Non-pigmented ciliary epithelial cell (primary cell): ENCODE results near the gene NUMBL.

Experiments used
- DNase-seq: peaks from one replicate; pipeline ENCODE4 v3.0.0-alpha.2; 2010; ENCODE audit warnings: low read depth

NUMBL gene

GRCh38 chr19:40716031-40716481 lies 25.6 kb upstream of the NUMBL start:
- DNase-seq = peak; percentile 79

- DNase-seq = peak; percentile 58
Measured at GRCh38 chr19:40714441-40715299, 24.2 kb upstream of the NUMBL start.

- DNase-seq = no peak
Measured at GRCh38 chr19:40713939-40714338, 23.5 kb upstream of the NUMBL start.

- DNase-seq = no peak
Measured at GRCh38 chr19:40709817-40710216, 19.4 kb upstream of the NUMBL start.

GRCh38 chr19:40707615-40708014 lies 17.2 kb upstream of the NUMBL start:
- DNase-seq = no peak

GRCh38 chr19:40705950-40706619 lies 15.6 kb upstream of the NUMBL start:
- no peak for DNase-seq

- DNase-seq = no peak
Measured at GRCh38 chr19:40705362-40705651, 14.9 kb upstream of the NUMBL start.

- no peak for DNase-seq
Measured at GRCh38 chr19:40704491-40705361, 14.3 kb upstream of the NUMBL start.

- no peak for DNase-seq
Measured at GRCh38 chr19:40703029-40703755, 12.7 kb upstream of the NUMBL start.

GRCh38 chr19:40702337-40703012 lies 12.0 kb upstream of the NUMBL start:
- no peak for DNase-seq

- no peak for DNase-seq
Measured at GRCh38 chr19:40701758-40702157, 11.3 kb upstream of the NUMBL start.

GRCh38 chr19:40700083-40700482 lies 9.6 kb upstream of the NUMBL start:
- DNase-seq = no peak

- no peak for DNase-seq
Measured at GRCh38 chr19:40697007-40697406, 6.6 kb upstream of the NUMBL start.

- no peak for DNase-seq
Measured at GRCh38 chr19:40695881-40696280, 5.4 kb upstream of the NUMBL start.

GRCh38 chr19:40693896-40694295 lies 3.4 kb upstream of the NUMBL start:
- DNase-seq = no peak

- no peak for DNase-seq
Measured at GRCh38 chr19:40693150-40693788, 2.8 kb upstream of the NUMBL start.

GRCh38 chr19:40692212-40692551 lies 1.7 kb upstream of the NUMBL start:
- DNase-seq = no peak

- DNase-seq = no peak
Measured at GRCh38 chr19:40691421-40692211, 1.2 kb upstream of the NUMBL start.

- peak; percentile 53 for DNase-seq
Measured at GRCh38 chr19:40690693-40691420, 406 bp upstream of the NUMBL start.
